Measurements from ENCODE around the gene NPC1L1. TPM values are rescaled to one million over a fixed set of nuclear protein-coding genes. Genes with fewer than 3 reads are reported as not detected.
A peak's percentile ranks its signal among the peaks of the same experiment; 100 is the strongest.

Gene NPC1L1
- total and polyA plus RNA-seq, 2 of the 13 experiments (the other 11 are each of a cell fraction or from before 2014, with no cell fraction given): 4.8 to 14.5 TPM

DNA sequence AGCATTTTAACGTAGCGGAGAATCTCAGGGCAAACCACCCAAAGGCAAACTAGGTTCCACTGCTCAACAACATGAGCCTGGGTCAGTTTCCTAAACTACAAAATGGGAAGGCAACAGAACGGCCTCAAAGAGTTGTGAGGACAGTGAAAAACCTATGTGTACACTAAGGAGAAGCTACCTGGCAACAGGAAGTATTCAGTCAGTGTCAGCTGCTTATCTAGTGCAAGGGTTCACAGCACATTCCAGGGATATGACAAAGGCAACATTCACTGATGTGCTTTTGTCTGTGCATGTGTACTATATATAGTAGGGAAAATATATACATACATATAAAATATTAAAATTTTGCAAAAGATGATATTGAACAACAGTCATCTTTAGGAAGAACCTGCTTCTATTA, 67.8 kb downstream of the NPC1L1 start (continued):
- TF ChIP-seq, protein P1, sequence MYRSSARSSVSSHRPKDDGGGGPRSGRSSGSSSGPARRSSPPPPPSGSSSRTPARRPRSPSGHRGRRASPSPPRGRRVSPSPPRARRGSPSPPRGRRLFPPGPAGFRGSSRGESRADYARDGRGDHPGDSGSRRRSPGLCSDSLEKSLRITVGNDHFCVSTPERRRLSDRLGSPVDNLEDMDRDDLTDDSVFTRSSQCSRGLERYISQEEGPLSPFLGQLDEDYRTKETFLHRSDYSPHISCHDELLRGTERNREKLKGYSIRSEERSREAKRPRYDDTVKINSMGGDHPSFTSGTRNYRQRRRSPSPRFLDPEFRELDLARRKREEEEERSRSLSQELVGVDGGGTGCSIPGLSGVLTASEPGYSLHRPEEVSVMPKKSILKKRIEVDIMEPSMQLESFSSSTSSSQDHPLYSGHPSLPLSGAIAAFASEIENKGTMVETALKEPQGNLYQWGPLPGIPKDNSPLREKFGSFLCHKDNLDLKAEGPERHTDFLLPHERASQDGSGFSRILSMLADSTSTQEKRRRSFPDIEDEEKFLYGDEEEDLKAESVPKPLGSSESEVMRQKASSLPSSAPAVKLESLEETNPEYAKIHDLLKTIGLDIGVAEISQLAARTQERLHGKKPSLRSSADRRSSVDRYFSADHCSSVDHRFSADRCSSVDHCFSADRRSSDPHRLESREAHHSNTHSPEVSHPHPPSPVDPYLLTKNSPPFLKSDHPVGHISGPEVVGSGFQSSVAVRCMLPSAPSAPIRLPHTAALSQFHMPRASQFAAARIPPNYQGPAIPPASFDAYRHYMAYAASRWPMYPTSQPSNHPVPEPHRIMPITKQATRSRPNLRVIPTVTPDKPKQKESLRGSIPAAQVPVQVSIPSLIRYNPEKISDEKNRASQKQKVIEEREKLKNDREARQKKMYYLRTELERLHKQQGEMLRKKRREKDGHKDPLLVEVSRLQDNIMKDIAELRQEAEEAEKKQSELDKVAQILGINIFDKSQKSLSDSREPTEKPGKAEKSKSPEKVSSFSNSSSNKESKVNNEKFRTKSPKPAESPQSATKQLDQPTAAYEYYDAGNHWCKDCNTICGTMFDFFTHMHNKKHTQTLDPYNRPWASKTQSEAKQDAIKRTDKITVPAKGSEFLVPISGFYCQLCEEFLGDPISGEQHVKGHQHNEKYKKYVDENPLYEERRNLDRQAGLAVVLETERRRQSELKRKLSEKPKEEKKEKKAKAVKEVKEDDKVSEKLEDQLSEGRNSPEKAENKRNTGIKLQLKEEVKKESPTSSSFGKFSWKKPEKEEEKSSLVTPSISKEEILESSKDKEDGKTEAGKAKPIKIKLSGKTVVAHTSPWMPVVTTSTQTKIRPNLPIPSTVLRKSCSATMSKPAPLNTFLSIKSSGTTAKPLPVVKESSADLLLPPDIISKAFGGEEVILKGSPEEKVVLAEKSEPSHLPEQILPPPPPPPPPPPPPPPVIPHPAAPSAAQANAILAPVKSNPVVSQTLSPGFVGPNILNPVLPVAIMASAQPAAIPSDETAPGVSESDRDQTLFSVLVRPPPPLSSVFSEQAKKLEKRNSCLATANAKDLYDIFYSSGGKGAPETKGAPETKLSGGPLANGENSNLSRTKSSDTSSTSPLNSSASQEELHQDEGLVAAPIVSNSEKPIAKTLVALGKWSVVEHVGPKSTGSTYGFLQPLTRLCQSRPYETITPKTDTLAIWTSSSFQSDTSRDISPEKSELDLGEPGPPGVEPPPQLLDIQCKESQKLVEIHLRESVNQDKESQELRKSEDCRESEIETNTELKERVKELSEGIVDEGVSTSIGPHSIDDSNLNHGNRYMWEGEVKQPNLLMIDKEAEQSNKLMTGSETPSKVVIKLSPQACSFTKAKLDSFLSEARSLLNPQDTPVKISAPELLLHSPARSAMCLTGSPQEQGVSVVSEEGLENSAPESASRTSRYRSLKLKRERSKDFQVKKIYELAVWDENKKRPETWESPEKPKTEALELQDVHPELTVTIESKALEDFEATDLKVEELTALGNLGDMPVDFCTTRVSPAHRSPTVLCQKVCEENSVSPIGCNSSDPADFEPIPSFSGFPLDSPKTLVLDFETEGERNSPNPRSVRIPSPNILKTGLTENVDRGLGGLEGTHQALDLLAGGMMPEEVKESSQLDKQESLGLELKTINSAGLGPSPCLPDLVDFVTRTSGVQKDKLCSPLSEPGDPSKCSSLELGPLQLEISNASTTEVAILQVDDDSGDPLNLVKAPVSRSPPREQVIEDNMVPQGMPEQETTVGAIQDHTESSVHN (CRISPR knock-in tag; IDR thresholded peaks at IDR 0.05): no peak
- TF ChIP-seq MAFF (IDR thresholded peaks at IDR 0.05; ENCODE audit: low read depth, low read length): no peak
- TF ChIP-seq FOXJ3 (CRISPR knock-in tag; IDR thresholded peaks at IDR 0.05; ENCODE audit: borderline replicate concordance): peak; percentile 69; the same call in 1 of the 2 replicates
- no peak for TF ChIP-seq ZNF674 (CRISPR knock-in tag; IDR thresholded peaks at IDR 0.05; ENCODE audit: low read depth)
- TF ChIP-seq ZEB1 (IDR thresholded peaks at IDR 0.05; ENCODE audit: insufficient replicate concordance, low read depth): peak; percentile 79
- TF ChIP-seq, protein P2, sequence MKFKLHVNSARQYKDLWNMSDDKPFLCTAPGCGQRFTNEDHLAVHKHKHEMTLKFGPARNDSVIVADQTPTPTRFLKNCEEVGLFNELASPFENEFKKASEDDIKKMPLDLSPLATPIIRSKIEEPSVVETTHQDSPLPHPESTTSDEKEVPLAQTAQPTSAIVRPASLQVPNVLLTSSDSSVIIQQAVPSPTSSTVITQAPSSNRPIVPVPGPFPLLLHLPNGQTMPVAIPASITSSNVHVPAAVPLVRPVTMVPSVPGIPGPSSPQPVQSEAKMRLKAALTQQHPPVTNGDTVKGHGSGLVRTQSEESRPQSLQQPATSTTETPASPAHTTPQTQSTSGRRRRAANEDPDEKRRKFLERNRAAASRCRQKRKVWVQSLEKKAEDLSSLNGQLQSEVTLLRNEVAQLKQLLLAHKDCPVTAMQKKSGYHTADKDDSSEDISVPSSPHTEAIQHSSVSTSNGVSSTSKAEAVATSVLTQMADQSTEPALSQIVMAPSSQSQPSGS (CRISPR knock-in tag; IDR thresholded peaks at IDR 0.05): peak; percentile 64; the same call in 1 of the 2 replicates
- no peak for TF ChIP-seq FOXP1 (IDR thresholded peaks at IDR 0.05)
- TF ChIP-seq FOXP1 (CRISPR knock-in tag; IDR thresholded peaks at IDR 0.05): peak; percentile 93
- 0 out of 2 replicates have a peak, but pooled peaks have one; percentile 29 for TF ChIP-seq ZNF761 (CRISPR knock-in tag; conservative IDR thresholded peaks at IDR 0.05)
- TF ChIP-seq, protein P3, sequence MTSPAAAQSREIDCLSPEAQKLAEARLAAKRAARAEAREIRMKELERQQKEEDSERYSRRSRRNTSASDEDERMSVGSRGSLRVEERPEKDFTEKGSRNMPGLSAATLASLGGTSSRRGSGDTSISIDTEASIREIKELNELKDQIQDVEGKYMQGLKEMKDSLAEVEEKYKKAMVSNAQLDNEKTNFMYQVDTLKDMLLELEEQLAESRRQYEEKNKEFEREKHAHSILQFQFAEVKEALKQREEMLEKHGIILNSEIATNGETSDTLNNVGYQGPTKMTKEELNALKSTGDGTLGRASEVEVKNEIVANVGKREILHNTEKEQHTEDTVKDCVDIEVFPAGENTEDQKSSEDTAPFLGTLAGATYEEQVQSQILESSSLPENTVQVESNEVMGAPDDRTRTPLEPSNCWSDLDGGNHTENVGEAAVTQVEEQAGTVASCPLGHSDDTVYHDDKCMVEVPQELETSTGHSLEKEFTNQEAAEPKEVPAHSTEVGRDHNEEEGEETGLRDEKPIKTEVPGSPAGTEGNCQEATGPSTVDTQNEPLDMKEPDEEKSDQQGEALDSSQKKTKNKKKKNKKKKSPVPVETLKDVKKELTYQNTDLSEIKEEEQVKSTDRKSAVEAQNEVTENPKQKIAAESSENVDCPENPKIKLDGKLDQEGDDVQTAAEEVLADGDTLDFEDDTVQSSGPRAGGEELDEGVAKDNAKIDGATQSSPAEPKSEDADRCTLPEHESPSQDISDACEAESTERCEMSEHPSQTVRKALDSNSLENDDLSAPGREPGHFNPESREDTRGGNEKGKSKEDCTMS (CRISPR knock-in tag; conservative IDR thresholded peaks at IDR 0.05): no peak
- TF ChIP-seq KDM1A (CRISPR knock-in tag; IDR thresholded peaks at IDR 0.05): peak; percentile 64; the same call in 1 of the 2 replicates
- no peak for TF ChIP-seq NFE2 (CRISPR knock-in tag; IDR thresholded peaks at IDR 0.05)
- TF ChIP-seq GATAD1 (CRISPR knock-in tag; IDR thresholded peaks at IDR 0.05): peak; percentile 51; the same call in 1 of the 2 replicates
- no peak for TF ChIP-seq NRL (CRISPR knock-in tag; IDR thresholded peaks at IDR 0.05; ENCODE audit: borderline replicate concordance)
- peak; percentile 69 for TF ChIP-seq ERF (CRISPR knock-in tag; IDR thresholded peaks at IDR 0.05)
- peak; percentile 66 for TF ChIP-seq BCL6 (CRISPR knock-in tag; IDR thresholded peaks at IDR 0.05)
- TF ChIP-seq ZNF792 (CRISPR knock-in tag; IDR thresholded peaks at IDR 0.05): peak; percentile 99
- TF ChIP-seq, protein P4, sequence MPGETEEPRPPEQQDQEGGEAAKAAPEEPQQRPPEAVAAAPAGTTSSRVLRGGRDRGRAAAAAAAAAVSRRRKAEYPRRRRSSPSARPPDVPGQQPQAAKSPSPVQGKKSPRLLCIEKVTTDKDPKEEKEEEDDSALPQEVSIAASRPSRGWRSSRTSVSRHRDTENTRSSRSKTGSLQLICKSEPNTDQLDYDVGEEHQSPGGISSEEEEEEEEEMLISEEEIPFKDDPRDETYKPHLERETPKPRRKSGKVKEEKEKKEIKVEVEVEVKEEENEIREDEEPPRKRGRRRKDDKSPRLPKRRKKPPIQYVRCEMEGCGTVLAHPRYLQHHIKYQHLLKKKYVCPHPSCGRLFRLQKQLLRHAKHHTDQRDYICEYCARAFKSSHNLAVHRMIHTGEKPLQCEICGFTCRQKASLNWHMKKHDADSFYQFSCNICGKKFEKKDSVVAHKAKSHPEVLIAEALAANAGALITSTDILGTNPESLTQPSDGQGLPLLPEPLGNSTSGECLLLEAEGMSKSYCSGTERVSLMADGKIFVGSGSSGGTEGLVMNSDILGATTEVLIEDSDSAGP (CRISPR knock-in tag; IDR thresholded peaks at IDR 0.05; ENCODE audit: borderline replicate concordance): no peak

Data from HepG2 (cell line).